Measurements from ENCODE around the gene FBRSL1.
A peak's percentile ranks its signal among the peaks of the same experiment; 100 is the strongest.

FBRSL1 gene

DNA sequence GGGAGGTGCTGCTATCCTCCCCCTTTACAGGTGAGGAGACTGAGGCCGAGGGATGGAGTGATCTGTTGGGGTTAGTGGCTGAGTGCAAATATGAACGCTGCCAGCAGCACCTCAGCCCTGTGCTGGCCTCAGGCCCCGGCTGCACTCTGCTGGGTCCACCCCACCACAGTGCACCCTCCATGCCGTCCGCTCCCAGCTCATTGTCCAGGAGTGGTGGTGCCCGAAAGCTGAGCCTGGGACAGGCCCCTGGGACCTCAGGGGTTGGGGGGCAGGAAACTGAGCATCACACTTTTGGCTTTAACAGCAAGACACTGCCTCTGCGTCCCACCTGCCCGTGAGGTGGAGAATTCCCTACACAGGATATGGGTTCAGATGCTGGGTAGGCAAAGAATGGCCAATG, 31.5 kb upstream of the FBRSL1 start:
- Histone ChIP-seq H3K27ac (replicated peaks; ENCODE audit: low read length) (no peak overlapping the region), H4K91ac (ENCODE audit: low read depth, low read length, poor library complexity) (no peak overlapping the region), H2BK5ac (ENCODE audit: low read length) (no peak overlapping the region), H2AK5ac (ENCODE audit: low read depth, low read length) (peak overlapping the region; percentile 88), H3K27me3 (ENCODE audit: control insufficient read depth in 3 of 3, insufficient read depth in 3 of 3, low read depth in 1 of 3, low read length in 3 of 3) (peaks cover 0 to 14% (median 5%) of the 10 kb centered on the region in 3 experiments), H2BK15ac (ENCODE audit: low read length) (peak overlapping the region; percentile 84), H3K18ac (ENCODE audit: low read length) (peak overlapping the region; percentile 59), H3K4me3 (ENCODE audit: low read length in 2 of 2) (peak overlapping the region in 1 of 2 donors; percentile 20), H3K4me1 (ENCODE audit: control insufficient read depth in 2 of 2, insufficient read depth in 1 of 2, low read depth in 1 of 2, low read length in 2 of 2) (peaks cover 0 to 35% of the 10 kb centered on the region in 2 donors), H2AFZ (ENCODE audit: low read length) (no peak overlapping the region), H3K14ac (ENCODE audit: low read length) (no peak overlapping the region), H2BK12ac (ENCODE audit: low read length) (no peak overlapping the region), H4K8ac (ENCODE audit: low read depth, low read length) (no peak overlapping the region), H2BK120ac (ENCODE audit: low read depth, low read length) (no peak overlapping the region), H3K23ac (ENCODE audit: low read depth, low read length, poor library complexity) (no peak overlapping the region), H3K9ac (ENCODE audit: low read depth, low read length, poor library complexity) (no peak overlapping the region), H3K4ac (ENCODE audit: low read length) (no peak overlapping the region), H3K36me3 (replicated peaks in 1 of 2; ENCODE audit: control insufficient read depth in 2 of 2, insufficient read depth in 2 of 2, low read length in 2 of 2) (no peaks in the 10 kb centered on the region), H3K9me3 (replicated peaks in 1 of 2; ENCODE audit: control insufficient read depth in 2 of 2, insufficient read depth in 1 of 2, low read depth in 1 of 2, low read length in 2 of 2) (peaks cover 0 to 12% of the 10 kb centered on the region in 2 donors), H3K79me1 (ENCODE audit: low read depth, low read length) (peaks cover 6% of the 10 kb centered on the region), H3K4me2 (ENCODE audit: insufficient read depth, low read length, poor library complexity, severe bottlenecking) (no peak overlapping the region)
- DNase-seq (ENCODE audit: low spot score), result no peak
- no CpG with 5 or more reads among the region's 8 CpGs for WGBS, 2 donors (ENCODE audit: extremely low coverage in 2 of 2, insufficient read length in 2 of 2, insufficient replicate concordance in 1 of 2)

- Histone ChIP-seq H3K4me3 (ENCODE audit: low read length in 2 of 2) (no peak overlapping the region), H3K9ac (ENCODE audit: low read depth, low read length, poor library complexity) (peak overlapping the region; percentile 78), H3K27ac (replicated peaks; ENCODE audit: low read length) (peak overlapping the region; percentile 25), H2BK15ac (ENCODE audit: low read length) (peak overlapping the region; percentile 87), H3K4me1 (ENCODE audit: control insufficient read depth in 2 of 2, insufficient read depth in 1 of 2, low read depth in 1 of 2, low read length in 2 of 2) (peaks cover 0 to 31% of the 10 kb centered on the region in 2 donors), H4K91ac (ENCODE audit: low read depth, low read length, poor library complexity) (peak overlapping the region; percentile 68), H3K23ac (ENCODE audit: low read depth, low read length, poor library complexity) (peak overlapping the region; percentile 38), H3K36me3 (replicated peaks in 1 of 2; ENCODE audit: control insufficient read depth in 2 of 2, insufficient read depth in 2 of 2, low read length in 2 of 2) (no peaks in the 10 kb centered on the region), H2BK5ac (ENCODE audit: low read length) (no peak overlapping the region), H3K79me1 (ENCODE audit: low read depth, low read length) (peaks cover 6% of the 10 kb centered on the region), H3K9me3 (replicated peaks in 1 of 2; ENCODE audit: control insufficient read depth in 2 of 2, insufficient read depth in 1 of 2, low read depth in 1 of 2, low read length in 2 of 2) (peaks cover 0 to 12% of the 10 kb centered on the region in 2 donors), H2AK5ac (ENCODE audit: low read depth, low read length) (peak overlapping the region; percentile 96), H3K18ac (ENCODE audit: low read length) (peak overlapping the region; percentile 76), H4K8ac (ENCODE audit: low read depth, low read length) (peak overlapping the region; percentile 87), H3K4me2 (ENCODE audit: insufficient read depth, low read length, poor library complexity, severe bottlenecking) (no peak overlapping the region), H2AFZ (ENCODE audit: low read length) (no peak overlapping the region), H2BK120ac (ENCODE audit: low read depth, low read length) (peak overlapping the region; percentile 75), H3K4ac (ENCODE audit: low read length) (peak overlapping the region; percentile 47), H3K14ac (ENCODE audit: low read length) (peak overlapping the region; percentile 89), H2BK12ac (ENCODE audit: low read length) (peak overlapping the region; percentile 46), H3K27me3 (ENCODE audit: control insufficient read depth in 3 of 3, insufficient read depth in 3 of 3, low read depth in 1 of 3, low read length in 3 of 3) (peaks cover 0 to 8% (median 5%) of the 10 kb centered on the region in 3 experiments)
- no peak for DNase-seq (ENCODE audit: low spot score)
- WGBS, 2 donors (ENCODE audit: extremely low coverage in 2 of 2, insufficient read length in 2 of 2, insufficient replicate concordance in 1 of 2), result no CpG with 5 or more reads among the region's 28 CpGs
Measured at GRCh38 chr12:132458846-132459641, 30.9 kb upstream of the FBRSL1 start.

DNA sequence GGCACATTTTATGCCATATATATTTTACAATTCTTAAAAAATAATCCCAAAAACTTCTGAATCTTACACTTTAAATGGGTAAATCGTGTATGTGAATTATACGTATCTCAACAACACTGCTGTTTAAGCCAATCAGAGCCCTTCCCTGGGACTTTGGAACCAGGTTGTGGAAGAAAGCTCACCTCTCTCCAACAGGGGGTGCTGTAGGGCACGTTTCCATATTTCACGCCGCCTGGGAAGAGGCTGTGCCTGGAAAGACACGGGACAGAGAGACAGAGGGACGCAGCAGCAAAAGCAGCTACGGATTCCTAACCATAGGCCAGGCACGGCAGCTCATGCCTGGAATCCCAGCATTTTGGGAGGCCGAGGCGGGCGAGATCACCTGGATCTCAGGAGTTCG, 29.4 kb upstream of the FBRSL1 start:
- H4K8ac ChIP-seq (ENCODE audit: low read depth, low read length), result no peak overlapping the region
- peaks cover 4 to 9% of the 10 kb centered on the region in 2 donors for H3K9me3 ChIP-seq (replicated peaks in 1 of 2; ENCODE audit: control insufficient read depth in 2 of 2, insufficient read depth in 1 of 2, low read depth in 1 of 2, low read length in 2 of 2)
- H2AK5ac ChIP-seq (ENCODE audit: low read depth, low read length), result no peak overlapping the region
- no peak overlapping the region for H3K4me2 ChIP-seq (ENCODE audit: insufficient read depth, low read length, poor library complexity, severe bottlenecking)
- H2AFZ ChIP-seq (ENCODE audit: low read length), result no peak overlapping the region
- H2BK120ac ChIP-seq (ENCODE audit: low read depth, low read length), result no peak overlapping the region
- no peak overlapping the region for H4K91ac ChIP-seq (ENCODE audit: low read depth, low read length, poor library complexity)
- WGBS, 2 donors (ENCODE audit: extremely low coverage in 2 of 2, insufficient read length in 2 of 2, insufficient replicate concordance in 1 of 2), result no CpG with 5 or more reads among the region's 13 CpGs
- peaks cover 0 to 6% (median 2%) of the 10 kb centered on the region in 3 experiments for H3K27me3 ChIP-seq (ENCODE audit: control insufficient read depth in 3 of 3, insufficient read depth in 3 of 3, low read depth in 1 of 3, low read length in 3 of 3)
- H2BK15ac ChIP-seq (ENCODE audit: low read length), result no peak overlapping the region
- no peak overlapping the region for H2BK12ac ChIP-seq (ENCODE audit: low read length)
- H3K36me3 ChIP-seq (replicated peaks in 1 of 2; ENCODE audit: control insufficient read depth in 2 of 2, insufficient read depth in 2 of 2, low read length in 2 of 2), result no peaks in the 10 kb centered on the region
- H2BK5ac ChIP-seq (ENCODE audit: low read length), result no peak overlapping the region
- H3K14ac ChIP-seq (ENCODE audit: low read length), result no peak overlapping the region
- no peak overlapping the region for H3K4me3 ChIP-seq (ENCODE audit: low read length in 2 of 2)
- H3K9ac ChIP-seq (ENCODE audit: low read depth, low read length, poor library complexity), result no peak overlapping the region
- no peak overlapping the region for H3K23ac ChIP-seq (ENCODE audit: low read depth, low read length, poor library complexity)
- H3K79me1 ChIP-seq (ENCODE audit: low read depth, low read length), result peaks cover 5% of the 10 kb centered on the region
- H3K18ac ChIP-seq (ENCODE audit: low read length), result no peak overlapping the region
- no peak overlapping the region for H3K27ac ChIP-seq (replicated peaks; ENCODE audit: low read length)
- no peak for DNase-seq (ENCODE audit: low spot score)
- no peak overlapping the region for H3K4ac ChIP-seq (ENCODE audit: low read length)
- H3K4me1 ChIP-seq (ENCODE audit: control insufficient read depth in 2 of 2, insufficient read depth in 1 of 2, low read depth in 1 of 2, low read length in 2 of 2), result peaks cover 0 to 24% of the 10 kb centered on the region in 2 donors

GRCh38 chr12:132461526-132461925, 28.4 kb upstream of the FBRSL1 start:
- WGBS, 2 donors (ENCODE audit: extremely low coverage in 2 of 2, insufficient read length in 2 of 2, insufficient replicate concordance in 1 of 2), result no CpG with 5 or more reads among the region's 10 CpGs
- Histone ChIP-seq H4K8ac (ENCODE audit: low read depth, low read length) (no peak overlapping the region), H3K9ac (ENCODE audit: low read depth, low read length, poor library complexity) (no peak overlapping the region), H2BK15ac (ENCODE audit: low read length) (no peak overlapping the region), H4K91ac (ENCODE audit: low read depth, low read length, poor library complexity) (no peak overlapping the region), H3K9me3 (replicated peaks in 1 of 2; ENCODE audit: control insufficient read depth in 2 of 2, insufficient read depth in 1 of 2, low read depth in 1 of 2, low read length in 2 of 2) (peaks cover 4 to 5% of the 10 kb centered on the region in 2 donors), H3K14ac (ENCODE audit: low read length) (no peak overlapping the region), H2AFZ (ENCODE audit: low read length) (no peak overlapping the region), H3K4me1 (ENCODE audit: control insufficient read depth in 2 of 2, insufficient read depth in 1 of 2, low read depth in 1 of 2, low read length in 2 of 2) (peaks cover 0 to 20% of the 10 kb centered on the region in 2 donors), H3K18ac (ENCODE audit: low read length) (peak overlapping the region; percentile 15), H3K4me2 (ENCODE audit: insufficient read depth, low read length, poor library complexity, severe bottlenecking) (no peak overlapping the region), H2BK12ac (ENCODE audit: low read length) (no peak overlapping the region), H3K27me3 (ENCODE audit: control insufficient read depth in 3 of 3, insufficient read depth in 3 of 3, low read depth in 1 of 3, low read length in 3 of 3) (peaks cover 0 to 6% (median 0%) of the 10 kb centered on the region in 3 experiments), H3K4ac (ENCODE audit: low read length) (no peak overlapping the region), H3K27ac (replicated peaks; ENCODE audit: low read length) (no peak overlapping the region), H2AK5ac (ENCODE audit: low read depth, low read length) (no peak overlapping the region), H3K79me1 (ENCODE audit: low read depth, low read length) (no peaks in the 10 kb centered on the region), H2BK120ac (ENCODE audit: low read depth, low read length) (no peak overlapping the region), H3K23ac (ENCODE audit: low read depth, low read length, poor library complexity) (no peak overlapping the region), H3K36me3 (replicated peaks in 1 of 2; ENCODE audit: control insufficient read depth in 2 of 2, insufficient read depth in 2 of 2, low read length in 2 of 2) (no peaks in the 10 kb centered on the region), H3K4me3 (ENCODE audit: low read length in 2 of 2) (no peak overlapping the region), H2BK5ac (ENCODE audit: low read length) (no peak overlapping the region)
- no peak for DNase-seq (ENCODE audit: low spot score)
